T-helper 22 cell (primary cell): ENCODE results near the gene CPXM2.

Experiments
- DNase-seq: peaks from one replicate; pipeline ENCODE4 v3.0.0-alpha.2; 2020; ENCODE audit warnings: low read depth

CPXM2 gene

DNA sequence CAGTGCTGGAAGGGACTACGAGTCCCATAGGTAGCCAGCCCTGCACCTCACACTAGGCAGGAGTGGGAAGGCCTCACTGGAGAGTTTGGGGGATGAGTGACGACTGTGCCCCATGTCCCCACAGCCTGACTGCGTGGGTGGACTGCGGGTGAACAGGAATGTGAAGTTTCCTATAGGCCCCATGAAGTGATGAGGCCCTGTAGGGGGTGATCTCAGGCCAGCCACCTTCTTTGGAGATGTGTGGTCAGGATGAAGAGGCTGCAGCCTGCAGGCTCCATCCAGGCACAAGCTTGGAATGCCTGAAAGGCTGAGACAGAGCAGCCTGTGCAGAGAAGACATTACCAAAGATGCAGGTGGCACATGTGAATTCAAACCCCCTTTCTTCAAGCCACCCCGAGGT lies 94.9 kb downstream of the CPXM2 start:
- DNase-seq, result no peak

DNA sequence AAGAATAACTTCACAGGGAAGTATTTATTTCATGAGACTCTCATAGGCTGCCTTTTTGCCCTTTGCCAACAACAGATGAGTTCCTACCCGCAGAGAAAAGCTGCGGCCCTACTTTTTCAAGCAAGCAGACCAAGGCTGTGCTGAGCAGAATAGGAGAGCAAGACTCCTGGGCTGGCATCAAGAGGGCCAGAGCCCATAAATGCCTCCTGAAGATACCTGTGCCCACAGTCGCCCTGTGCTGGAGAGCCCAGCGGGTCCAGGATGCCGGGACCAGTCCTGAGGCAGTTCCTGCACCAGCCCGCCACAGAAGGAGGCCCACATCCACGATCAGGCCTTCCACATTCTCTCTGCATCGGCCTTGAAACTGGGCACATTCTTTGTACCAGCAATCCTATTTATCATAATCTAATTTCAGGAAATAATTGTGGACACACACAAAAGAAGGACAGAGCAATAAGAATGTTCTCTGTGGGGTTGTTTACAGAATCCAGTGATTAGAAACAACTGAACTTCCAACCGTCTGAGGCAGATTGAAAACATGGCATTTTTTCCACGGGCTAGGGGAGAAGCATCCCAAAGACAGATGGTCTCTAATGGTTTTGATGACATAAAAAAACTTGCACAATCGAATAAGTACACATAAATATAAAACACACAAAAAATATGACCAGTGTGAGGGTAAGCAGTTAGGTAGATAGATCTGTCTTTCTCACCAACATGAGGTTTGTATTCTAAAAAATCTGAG lies 95.6 kb downstream of the CPXM2 start:
- DNase-seq, result no peak

DNA sequence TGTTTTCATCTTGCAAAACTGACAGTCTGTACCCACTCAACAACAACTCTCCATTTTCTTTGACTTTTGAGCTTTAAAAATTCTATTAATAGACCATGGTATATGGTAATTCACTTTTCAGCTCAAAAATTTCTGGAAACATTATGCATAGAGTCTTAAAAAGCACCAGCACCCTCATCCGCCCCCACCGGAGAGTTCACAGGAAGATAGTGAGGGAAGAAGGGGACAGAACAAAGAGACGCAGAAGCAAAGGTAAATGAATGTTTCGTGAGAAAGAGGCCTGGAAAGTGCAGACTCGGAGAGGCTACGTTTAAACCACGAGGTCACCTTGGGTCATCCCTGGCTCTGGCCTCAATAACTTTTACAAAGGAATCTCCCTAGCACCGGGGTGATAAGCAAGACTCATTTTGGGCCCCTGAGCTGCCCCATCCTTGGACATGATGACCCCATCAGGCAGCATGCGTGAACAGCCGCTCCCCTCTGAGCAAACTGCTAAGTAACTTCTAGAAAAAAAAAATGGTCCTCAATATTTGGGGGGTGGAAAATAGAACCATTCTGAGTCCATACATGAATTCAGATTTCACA lies 96.3 kb downstream of the CPXM2 start:
- DNase-seq, result no peak

DNA sequence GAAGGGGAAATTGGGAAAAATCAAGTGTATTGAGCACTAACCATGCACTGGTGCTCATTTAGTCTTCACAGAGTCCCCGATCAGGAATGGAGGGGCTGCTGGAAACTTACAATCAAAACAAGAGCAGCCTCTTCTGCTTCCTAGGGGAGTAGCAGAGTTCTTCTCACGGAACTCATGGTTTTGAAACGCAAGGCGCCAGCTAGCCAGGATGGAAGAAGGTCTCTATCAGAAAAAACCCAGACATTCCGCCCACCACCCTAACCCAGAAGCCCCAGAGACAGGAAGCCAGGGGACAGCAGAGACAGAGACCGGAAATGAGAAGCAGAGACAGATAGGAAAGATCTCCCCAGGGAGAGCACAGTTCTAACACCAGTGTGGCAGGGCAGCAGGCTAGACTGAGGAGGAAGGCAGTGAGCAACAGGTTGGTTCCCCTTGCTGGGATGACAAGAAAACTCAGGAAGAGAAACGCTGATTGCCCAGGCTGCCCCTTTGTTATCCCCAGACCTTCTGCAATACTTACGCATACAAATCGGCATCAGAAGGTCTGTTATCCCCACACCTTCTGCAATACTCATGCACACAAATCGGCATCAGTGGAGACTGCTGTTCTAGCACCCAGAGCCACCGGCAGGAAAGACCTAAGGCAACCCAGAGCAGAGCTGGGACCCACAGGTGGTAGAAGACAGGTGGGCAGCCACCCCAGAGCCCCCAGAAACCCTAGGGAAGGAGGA lies 99.2 kb downstream of the CPXM2 start:
- no peak for DNase-seq

DNA sequence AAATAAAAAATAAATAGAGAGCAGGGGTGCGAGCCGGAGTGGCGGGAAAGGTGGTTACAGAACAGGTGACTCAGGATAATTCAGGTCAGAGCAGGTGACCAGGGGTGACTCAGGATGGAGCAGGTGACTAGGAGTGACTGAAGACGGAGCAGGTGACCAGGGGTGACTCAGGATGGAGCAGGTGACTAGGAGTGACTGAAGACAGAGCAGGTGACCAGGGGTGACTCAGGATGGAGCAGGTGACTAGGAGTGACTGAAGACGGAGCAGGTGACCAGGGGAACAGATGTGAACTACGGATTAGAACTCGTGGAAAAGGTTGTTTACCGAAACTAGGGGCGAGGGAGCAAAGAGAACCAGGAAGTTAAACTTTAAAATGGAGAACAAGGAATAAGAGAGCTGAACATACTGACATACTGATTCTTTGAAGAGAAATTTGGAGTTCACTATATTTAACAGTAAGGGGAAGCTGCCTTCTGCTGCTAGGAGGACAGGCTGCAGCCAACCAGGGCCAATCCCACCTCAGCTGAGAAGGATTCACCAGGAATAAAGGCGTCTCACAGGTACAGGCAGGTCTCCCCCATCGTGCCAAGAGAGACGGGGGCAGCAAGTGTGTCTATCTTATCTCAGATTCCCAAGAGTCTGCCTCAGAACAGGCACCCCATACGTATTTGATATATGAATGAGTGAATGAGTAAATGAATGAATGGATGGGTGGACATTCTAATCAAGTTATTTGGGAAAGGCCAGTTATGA lies 101.3 kb downstream of the CPXM2 start:
- no peak for DNase-seq

DNA sequence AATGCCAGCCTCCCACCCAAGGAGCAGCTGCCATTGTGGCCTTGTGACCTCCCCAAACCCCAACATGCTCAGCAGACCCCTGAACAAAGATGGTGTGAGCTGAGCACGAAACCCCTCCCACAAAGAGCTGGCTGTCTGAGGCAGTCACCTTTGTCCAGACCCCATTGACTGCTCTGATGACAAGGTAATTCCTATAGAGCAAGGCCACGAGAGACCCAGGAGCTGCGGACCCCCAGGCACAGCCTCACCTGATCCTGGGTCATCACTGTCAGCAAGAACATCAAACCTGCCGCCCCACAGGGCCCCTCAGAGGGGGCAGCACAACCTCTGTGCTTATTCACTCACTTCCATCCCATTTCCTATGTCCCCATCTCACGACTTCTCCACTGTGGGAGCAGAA lies 102.6 kb downstream of the CPXM2 start:
- no peak for DNase-seq

DNA sequence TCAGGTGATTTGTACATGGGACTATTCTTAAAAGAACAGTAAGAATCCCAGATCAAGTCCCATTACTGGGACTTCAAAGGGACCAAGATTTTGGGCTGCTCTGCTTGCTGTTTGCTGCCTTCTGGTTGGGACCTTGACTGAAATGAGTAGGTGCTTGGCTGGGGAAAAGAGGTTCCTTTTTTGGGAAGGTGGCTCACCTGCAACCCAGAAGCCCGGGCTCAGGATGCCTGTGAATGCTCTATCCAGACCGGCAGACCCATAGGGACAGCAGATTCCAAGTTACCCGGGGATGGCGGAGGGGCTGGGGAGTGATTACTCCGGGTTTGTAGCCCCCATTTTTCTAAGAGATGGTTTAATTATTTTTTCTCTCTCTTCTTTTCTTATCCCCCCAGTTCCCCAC lies 104.0 kb downstream of the CPXM2 start:
- no peak for DNase-seq

DNA sequence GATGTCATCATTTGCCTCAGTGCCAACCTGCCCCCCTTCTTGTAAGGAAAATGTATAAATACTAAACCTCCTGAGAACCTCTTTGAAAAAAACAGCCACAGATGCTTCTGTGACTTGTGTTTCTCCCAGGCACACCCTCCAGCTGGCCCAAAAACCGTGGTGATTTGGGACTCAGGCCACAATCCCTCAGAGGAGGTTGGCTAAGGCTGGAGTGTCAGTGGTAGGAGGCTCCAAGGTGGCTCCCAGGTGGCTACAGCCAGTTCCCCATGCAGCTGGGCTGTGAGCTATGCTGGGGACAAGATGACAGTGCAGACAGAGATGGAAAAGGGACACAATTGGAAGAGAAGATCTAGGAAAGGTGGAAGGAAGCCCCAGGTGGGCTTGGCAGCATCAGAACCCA lies 104.7 kb downstream of the CPXM2 start:
- no peak for DNase-seq

DNA sequence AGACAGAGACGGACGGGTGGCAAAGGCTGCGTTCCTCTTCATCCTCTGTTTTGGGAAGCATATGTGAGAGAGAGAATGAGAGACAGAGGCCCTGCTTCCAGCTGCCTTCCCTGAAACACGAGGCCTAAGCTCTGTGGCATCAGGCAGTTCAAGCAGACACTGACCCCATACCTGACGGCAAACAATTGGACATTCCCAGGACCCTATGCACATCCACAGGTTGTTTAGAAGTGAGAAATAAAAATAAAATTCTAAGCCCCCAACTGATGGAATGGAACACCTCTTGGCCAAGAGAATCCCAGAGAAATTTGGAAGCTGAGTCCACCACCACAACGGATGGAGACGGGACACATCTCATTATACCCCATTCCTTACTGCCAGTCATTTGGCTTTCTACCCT lies 105.3 kb downstream of the CPXM2 start:
- no peak for DNase-seq

DNA sequence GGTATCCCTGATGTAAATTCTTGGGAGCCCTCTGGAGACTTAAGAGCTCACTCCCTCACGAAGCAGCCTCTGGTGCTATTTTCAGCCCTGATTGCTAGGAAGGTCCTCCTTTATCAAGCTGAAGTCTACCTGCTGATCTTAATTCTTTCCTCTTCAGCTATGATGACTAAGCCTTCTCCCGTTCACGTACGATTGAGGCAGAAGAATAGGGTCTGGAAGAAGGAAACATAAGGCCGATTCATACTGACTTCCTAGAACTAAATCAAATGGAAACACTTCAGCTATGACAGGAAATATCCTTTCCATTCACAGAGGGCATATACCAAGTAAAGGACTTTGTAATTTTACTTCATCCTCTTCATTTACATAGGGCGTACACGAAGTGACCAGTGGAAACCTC lies 107.0 kb downstream of the CPXM2 start:
- no peak for DNase-seq

DNA sequence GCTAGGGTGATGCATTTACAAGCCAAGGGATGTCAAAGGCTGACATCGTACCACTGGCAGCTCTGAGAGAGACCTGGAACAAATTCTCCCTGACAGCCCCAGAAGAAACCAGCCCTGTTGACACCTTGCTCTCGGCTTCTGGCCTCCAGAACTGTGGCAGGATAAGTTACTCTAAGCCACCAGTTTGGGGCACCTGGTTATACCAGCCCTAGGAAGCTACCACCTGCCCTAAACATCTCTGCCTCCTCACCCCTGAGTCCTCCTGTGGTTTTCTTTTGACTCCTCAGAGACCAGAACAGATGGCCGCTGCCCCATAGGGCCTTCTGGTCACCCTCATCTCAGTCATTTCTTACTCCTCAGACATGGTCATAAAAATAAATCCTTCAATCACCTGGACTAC lies 107.4 kb downstream of the CPXM2 start:
- DNase-seq, result no peak

DNA sequence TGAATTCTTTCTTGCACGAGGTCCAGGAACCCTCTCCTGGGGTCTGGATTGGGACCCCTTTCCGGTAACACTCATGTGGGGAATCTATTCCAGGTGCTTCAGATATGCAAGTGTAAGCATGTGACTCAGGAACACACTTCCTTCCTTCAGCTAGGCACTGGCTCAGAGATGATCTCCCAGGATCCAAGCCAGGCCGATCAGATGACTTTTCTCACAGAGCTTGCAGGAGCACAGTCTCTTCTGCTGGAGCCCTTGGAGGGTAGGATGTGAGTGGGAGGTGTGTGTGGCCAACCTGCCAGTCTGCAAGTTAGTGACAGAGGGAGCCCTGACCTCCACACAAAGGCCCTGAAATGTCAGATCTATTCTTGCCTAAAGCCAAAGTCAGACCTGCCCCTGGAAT lies 108.3 kb downstream of the CPXM2 start:
- DNase-seq, result no peak

DNA sequence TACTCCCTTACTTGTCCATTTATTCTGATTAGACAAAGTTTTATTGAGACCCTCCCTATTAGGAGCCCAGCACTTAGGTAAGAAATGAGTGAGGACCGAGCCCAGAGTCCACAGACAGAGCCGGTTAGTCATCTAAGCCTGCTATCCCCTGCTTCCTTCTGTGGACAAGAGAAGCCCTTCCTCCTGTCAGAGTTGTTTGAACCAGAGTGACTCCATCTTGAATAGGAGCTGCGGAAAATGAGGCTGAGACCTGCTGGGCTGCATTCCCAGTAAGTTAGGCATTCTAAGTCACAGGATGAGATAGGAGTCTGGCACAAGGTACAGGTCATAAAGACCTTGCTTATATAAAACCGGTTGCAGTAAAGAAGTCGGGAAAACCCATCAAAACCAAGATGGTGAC lies 109.1 kb downstream of the CPXM2 start:
- DNase-seq, result no peak

DNA sequence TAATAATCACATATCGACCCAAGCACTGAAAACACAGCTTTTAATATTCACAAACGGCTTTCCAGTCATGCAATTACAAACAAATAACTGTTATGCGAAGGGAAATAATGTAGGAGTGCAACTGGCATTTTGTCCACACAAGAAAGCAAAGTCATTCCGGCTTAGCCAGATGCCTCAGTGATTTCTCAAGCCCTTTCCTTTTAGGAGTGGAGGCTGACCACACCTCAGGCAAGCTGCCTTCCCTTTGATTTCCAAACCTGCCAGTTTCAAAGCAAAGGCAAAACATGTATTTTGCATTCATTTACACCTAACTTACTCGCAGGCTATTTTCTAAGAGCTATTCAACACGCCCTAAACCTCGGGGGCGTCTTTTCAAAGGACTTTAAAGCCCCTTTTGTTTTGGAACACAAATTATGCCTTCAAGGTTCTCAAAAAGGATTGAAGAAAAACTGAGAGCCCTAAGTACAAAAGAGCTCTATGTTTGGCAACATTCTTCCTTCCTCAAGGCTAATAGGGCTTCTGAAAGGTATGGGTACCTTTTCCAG lies 109.6 kb downstream of the CPXM2 start:
- DNase-seq, result no peak

DNA sequence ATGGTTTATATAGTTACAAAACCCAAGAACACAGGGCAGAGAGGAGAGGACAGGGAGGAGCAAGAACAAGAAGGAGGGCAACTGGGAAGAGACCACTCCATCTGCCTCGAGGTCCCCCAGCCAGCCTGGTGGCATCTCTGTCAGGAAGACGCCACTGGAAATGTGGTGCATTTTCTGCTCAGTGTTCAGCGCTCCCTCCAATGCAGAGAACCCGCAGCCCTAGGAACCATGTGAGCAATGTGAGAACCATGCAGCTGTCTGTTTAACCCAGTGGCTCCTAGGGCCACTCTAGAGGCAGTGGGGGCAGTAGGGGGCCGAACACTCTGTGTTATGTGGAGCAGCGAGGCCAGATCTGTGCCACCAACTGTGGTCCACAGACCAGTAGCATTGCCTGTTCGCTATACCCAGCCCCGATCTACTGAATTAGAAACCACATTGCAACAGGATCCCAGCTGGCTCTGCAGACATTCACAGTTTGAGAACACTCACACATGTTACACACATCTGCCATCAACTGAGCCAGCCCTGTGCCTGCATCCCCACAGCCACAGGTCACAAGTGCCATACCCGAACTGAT lies 110.2 kb downstream of the CPXM2 start:
- DNase-seq, result no peak

DNA sequence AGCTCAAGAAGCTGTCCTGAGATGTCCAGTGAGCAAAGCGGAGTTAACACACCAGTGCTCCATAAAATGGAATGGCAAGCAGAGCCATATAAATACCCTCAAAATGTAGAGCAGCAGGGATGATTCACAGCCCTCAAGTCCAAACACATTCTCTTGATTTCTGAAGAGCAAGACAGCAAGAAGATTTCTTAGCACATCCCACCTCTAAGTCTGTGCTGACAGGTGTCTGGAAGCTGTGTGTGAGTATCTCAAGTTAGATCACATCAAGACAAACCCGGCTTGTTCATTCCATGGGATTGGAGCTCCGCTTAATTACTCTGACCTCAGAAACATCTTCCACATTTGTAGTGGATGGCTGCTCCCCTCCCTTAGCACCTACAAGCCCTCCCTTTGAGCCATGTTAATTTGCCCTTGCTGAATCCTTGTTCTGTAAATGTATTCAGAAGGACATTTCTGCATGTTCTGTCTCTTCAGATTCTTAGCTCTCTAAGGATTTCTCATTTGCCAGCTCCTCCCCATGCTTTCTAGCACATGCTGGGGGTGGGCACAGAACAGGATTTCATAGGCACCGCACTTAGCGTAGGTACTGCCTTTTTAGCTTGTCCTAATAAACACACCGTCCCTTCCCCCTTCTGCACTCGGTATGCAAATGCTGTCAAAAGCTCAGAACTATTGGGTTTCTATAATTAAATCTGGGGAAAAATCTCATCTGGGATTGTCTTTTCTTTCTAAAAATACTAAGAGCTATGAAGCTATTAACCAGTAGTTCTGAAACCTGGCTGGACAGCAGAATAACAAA lies 112.7 kb downstream of the CPXM2 start:
- DNase-seq, result no peak

DNA sequence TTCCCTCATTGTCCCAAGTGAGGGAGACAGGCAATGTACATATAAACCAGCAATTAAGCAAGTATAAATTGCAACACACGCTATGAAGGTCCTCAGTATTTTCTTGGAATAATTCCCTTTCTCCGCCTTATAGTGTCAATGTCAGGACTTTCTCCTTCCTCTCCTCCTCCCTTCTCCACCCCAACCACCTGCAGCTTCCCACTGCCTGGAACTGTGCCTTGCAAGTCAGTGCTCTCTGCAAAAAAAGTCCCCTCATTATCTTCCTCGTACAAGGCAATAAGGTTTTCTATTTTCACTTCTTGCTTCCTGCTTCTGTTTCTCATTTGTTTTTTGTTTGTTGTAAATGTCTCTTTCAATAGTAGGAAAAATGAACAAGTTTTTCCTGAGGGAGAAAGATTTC lies 113.7 kb downstream of the CPXM2 start:
- no peak for DNase-seq

DNA sequence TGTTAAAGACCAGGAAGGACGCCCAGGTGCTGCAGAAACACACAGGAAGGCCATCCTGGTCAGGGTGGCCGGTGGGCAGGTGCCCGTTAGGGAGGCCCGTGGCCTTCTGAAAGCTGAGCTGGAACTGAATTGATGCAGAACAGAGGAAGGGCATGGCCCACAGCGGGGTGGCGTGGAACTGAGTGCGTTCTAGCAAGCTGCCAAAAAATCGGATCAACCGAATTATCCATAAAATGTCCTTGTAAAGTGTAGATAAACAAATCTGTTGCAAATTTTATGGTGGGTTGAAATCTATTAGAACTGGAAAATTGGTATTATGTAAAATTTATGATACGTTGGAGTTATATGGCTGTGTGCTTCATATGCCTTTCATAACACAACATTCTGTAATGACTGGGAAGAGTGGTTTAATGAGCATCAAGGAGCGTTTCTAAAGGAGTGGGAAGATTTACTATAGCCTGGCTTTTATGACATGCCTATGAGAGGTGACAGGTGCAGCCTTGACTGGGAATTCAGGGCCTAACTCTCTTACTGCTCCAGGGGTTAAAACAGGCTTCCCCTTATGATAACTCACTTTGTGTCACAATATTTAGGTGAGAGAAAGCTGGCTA lies 117.4 kb downstream of the CPXM2 start:
- DNase-seq, result no peak

DNA sequence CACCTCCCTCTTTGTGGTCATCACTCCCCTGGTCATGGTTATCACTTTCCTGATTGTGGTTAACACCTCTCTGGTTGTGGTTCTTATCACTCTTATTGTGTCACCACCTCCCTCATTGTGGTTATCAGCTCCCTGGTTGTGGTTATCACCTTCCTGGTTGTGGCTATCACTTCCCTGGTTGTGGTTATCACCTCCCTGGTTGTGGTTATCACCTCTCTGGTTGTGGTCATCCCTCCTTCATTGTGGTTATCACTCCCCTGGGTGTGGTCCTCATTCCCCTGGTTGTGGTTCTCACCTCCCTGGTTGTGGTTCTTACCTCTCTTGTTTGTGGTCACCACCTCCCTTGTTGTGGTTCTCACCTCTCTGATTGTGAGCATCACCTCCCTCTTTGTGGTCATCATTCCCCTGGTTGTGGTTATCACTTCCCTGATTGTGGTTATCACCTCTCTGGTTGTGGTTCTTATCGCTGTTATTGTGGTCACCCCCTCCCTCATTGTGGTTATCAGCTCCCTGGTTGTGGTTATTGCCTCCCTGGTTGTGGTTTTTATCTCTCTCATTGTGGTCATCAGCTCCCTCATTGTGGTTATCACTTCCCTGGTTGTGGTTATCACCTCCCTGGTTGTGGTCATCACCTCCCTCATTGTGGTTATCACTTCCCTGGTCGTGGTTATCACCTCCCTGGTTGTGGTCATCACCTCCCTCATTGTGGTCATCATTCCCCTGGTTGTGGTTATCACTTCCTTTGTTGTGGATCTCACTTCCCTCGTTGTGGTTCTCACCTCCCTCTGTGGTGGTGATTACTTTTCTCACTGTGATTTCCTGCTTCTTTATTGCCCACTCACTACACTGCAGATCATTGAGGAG lies 118.7 kb downstream of the CPXM2 start:
- no peak for DNase-seq
